Duodenal mucosa (tissue), 2 donors: ENCODE measurements around the gene MAST4.

Source experiments
- H3K27ac ChIP-seq: one replicate; pipeline ENCODE4 v1.7.0; 2013; ENCODE audit warnings: low read depth, low read length
- H3K27me3 ChIP-seq, 2 donors: one replicate each; pipeline ENCODE4 v1.7.0; 2013; ENCODE audit warnings: low read length in 2 of 2, control low read depth in 1 of 2; ENCODE audit not compliant: insufficient read depth in 2 of 2, control insufficient read depth in 1 of 2
- H3K36me3 ChIP-seq, 2 donors: one replicate each; pipeline ENCODE4 v1.7.0; 2013; ENCODE audit warnings: low read length in 2 of 2, control low read depth in 1 of 2; ENCODE audit not compliant: insufficient read depth in 2 of 2, control insufficient read depth in 1 of 2
- H3K4me1 ChIP-seq, 2 donors: one replicate each; pipeline ENCODE4 v1.7.0; 2013; ENCODE audit warnings: low read length in 2 of 2, control low read depth in 1 of 2; ENCODE audit not compliant: insufficient read depth in 2 of 2, control insufficient read depth in 1 of 2
- H3K4me3 ChIP-seq, 2 donors: one replicate each; pipeline ENCODE4 v1.7.0; 2013; ENCODE audit warnings: low read length in 2 of 2, low read depth in 1 of 2
- H3K9ac ChIP-seq, 2 donors: one replicate each; pipeline ENCODE4 v1.7.0; 2013; ENCODE audit warnings: low read length in 2 of 2, low read depth in 1 of 2
- H3K9me3 ChIP-seq, 2 donors: one replicate each; pipeline ENCODE4 v1.7.0; 2013; ENCODE audit warnings: low read length in 2 of 2, control low read depth in 1 of 2; ENCODE audit not compliant: control insufficient read depth in 1 of 2

Gene MAST4

GRCh38 chr5:66658516-66658915 lies 62.3 kb downstream of the MAST4 start:
- Histone ChIP-seq H3K27ac (no peak overlapping the region), H3K36me3 (no peaks in the 10 kb centered on the region), H3K9ac (no peak overlapping the region), H3K4me1 (no peaks in the 10 kb centered on the region), H3K4me3 (no peak overlapping the region), H3K9me3 (no peaks in the 10 kb centered on the region), H3K27me3 (no peaks in the 10 kb centered on the region)

DNA sequence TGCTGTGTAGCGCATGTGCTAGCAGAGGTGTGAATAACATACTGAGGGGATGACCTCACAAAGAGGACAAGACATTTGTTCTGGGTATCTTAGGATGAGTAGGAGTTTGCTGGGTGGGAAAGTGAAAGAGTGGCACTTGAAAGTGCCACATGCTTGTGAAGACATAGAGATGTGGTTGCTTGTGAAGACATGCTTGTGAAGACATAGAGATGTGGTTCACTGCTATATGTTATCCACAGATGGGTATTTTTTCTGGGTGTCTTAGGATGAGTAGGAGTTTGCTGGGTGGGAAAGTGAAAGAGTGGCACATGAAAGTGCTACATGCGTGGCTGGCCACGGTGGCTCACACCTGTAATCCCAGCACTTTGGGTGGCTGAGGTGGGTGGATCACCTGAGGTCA lies 63.6 kb downstream of the MAST4 start:
- Histone ChIP-seq H3K4me1 (no peaks in the 10 kb centered on the region), H3K27me3 (no peaks in the 10 kb centered on the region), H3K27ac (no peak overlapping the region), H3K9ac (no peak overlapping the region), H3K4me3 (no peak overlapping the region), H3K36me3 (no peaks in the 10 kb centered on the region), H3K9me3 (no peaks in the 10 kb centered on the region)

DNA sequence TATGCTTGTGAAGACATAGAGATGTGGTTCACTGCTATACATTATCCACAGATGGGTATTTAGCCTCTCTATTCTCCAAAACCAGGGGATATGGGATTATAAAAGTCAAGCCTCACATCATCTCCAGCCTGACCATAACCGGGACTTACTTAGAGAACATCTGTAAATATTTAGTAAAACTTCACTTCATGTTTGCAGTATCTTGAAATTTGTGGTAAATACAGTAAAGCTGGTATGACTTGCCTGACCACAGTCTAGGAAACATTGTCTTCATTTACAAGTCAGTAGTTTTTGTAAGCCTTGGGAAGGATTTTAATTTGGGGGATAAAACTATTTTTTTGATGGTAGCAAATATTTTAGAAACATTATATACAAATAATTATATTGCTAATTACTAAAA lies 64.2 kb downstream of the MAST4 start:
- no peaks in the 10 kb centered on the region for H3K4me1 ChIP-seq
- H3K9me3 ChIP-seq = no peaks in the 10 kb centered on the region
- no peak overlapping the region for H3K27ac ChIP-seq
- no peak overlapping the region for H3K9ac ChIP-seq
- H3K4me3 ChIP-seq = no peak overlapping the region
- H3K36me3 ChIP-seq = no peaks in the 10 kb centered on the region
- no peaks in the 10 kb centered on the region for H3K27me3 ChIP-seq

DNA sequence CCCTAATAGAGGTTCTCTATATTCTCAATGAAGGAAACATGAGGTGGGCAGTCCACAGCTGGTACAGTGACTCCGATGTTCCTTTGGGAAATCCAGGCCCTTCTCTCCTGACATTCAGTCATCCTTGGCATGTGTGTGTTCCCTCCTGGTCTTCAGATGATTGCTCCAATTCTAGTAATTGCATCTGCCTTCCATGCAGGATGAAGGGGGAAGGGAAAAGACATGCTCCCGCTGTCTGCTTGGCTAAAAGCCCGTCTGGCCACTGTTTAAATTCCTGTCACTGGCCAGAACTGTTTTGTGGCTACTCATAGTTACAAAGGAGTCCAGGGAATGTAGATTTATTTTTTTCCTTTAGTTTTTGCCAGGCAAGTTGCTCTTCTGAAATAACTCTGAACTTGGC lies 65.0 kb downstream of the MAST4 start:
- H3K27me3 ChIP-seq = no peaks in the 10 kb centered on the region
- no peaks in the 10 kb centered on the region for H3K36me3 ChIP-seq
- H3K9me3 ChIP-seq = no peaks in the 10 kb centered on the region
- no peak overlapping the region for H3K4me3 ChIP-seq
- H3K4me1 ChIP-seq = no peaks in the 10 kb centered on the region
- H3K9ac ChIP-seq = no peak overlapping the region
- no peak overlapping the region for H3K27ac ChIP-seq

DNA sequence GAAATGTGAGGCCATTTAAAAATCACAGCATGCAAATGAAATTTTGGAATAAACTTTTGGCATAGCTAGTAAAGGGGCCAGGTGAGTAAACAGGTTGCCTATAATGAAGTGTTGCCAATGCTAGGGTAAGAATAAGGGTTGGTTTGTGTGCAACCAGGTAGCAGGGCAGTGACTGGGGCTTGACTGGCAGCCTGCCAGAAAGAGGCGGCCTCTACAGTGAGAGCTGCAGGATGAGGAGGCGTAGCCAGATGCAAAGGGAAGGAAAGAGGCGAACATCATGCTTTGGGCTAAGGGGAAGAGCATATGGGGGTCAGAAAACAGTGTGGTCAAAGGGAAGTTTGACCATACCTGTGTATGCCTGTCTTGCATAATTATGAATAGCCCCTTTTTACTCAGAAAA lies 70.6 kb downstream of the MAST4 start:
- Histone ChIP-seq H3K9me3 (no peaks in the 10 kb centered on the region), H3K36me3 (no peaks in the 10 kb centered on the region), H3K4me1 (no peaks in the 10 kb centered on the region), H3K27ac (no peak overlapping the region), H3K27me3 (no peaks in the 10 kb centered on the region), H3K9ac (no peak overlapping the region), H3K4me3 (no peak overlapping the region)

- Histone ChIP-seq H3K36me3 (no peaks in the 10 kb centered on the region), H3K4me1 (no peaks in the 10 kb centered on the region), H3K27ac (no peak overlapping the region), H3K27me3 (no peaks in the 10 kb centered on the region), H3K4me3 (no peak overlapping the region), H3K9ac (no peak overlapping the region), H3K9me3 (no peaks in the 10 kb centered on the region)
Observed at GRCh38 chr5:66669086-66669861, 73.1 kb downstream of the MAST4 start.

- H3K9me3 ChIP-seq = no peaks in the 10 kb centered on the region
- H3K4me3 ChIP-seq = no peak overlapping the region
- no peaks in the 10 kb centered on the region for H3K27me3 ChIP-seq
- no peak overlapping the region for H3K9ac ChIP-seq
- no peaks in the 10 kb centered on the region for H3K36me3 ChIP-seq
- H3K4me1 ChIP-seq = no peaks in the 10 kb centered on the region
- H3K27ac ChIP-seq = no peak overlapping the region
Observed at GRCh38 chr5:66669862-66670195, 73.6 kb downstream of the MAST4 start.

GRCh38 chr5:66671305-66671704 lies 75.1 kb downstream of the MAST4 start:
- H3K9me3 ChIP-seq = no peaks in the 10 kb centered on the region
- no peaks in the 10 kb centered on the region for H3K36me3 ChIP-seq
- no peak overlapping the region for H3K9ac ChIP-seq
- no peaks in the 10 kb centered on the region for H3K27me3 ChIP-seq
- no peak overlapping the region for H3K27ac ChIP-seq
- no peak overlapping the region for H3K4me3 ChIP-seq
- no peaks in the 10 kb centered on the region for H3K4me1 ChIP-seq

DNA sequence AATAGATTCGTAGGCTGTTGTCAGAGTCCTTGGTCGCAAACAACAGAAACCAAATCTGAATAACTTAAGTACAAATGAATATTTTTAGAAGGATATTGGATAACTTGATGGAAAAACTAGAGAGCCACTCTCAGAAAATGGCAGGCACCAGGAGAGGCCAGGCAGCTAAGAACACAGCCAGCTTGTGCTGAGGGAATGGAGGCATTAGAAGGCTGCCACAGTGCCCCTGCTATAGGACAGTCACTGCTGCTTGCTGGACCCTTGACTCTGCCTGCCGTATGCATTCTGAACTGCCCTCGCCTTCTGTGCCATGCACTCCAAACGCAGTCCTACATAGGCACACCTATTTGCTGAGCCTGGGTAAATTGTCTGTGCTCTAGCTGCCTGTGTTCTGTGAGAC lies 78.6 kb downstream of the MAST4 start:
- H3K36me3 ChIP-seq = no peaks in the 10 kb centered on the region
- no peaks in the 10 kb centered on the region for H3K27me3 ChIP-seq
- H3K9ac ChIP-seq = no peak overlapping the region
- no peak overlapping the region for H3K4me3 ChIP-seq
- no peak overlapping the region for H3K27ac ChIP-seq
- no peaks in the 10 kb centered on the region for H3K9me3 ChIP-seq
- H3K4me1 ChIP-seq = no peaks in the 10 kb centered on the region

DNA sequence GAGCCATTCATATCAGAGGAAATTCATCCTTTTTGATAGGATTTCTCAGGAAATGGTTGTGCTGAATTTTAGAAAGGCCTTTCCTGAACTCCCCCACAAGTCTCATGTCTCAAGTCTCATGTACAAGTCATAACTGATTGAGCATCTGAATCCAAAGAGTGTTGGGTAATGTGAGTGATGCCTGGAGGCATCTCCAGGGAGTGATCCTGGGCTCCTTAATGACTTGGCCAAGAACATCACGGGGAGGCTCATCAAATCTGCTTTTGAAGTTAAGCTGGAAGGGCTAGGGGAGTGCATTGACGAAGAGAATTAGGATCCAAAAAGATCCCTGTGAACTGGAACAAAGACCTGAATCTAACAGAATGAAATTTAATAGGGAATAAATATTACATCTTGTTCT lies 79.2 kb downstream of the MAST4 start:
- H3K4me1 ChIP-seq = no peaks in the 10 kb centered on the region
- no peaks in the 10 kb centered on the region for H3K27me3 ChIP-seq

DNA sequence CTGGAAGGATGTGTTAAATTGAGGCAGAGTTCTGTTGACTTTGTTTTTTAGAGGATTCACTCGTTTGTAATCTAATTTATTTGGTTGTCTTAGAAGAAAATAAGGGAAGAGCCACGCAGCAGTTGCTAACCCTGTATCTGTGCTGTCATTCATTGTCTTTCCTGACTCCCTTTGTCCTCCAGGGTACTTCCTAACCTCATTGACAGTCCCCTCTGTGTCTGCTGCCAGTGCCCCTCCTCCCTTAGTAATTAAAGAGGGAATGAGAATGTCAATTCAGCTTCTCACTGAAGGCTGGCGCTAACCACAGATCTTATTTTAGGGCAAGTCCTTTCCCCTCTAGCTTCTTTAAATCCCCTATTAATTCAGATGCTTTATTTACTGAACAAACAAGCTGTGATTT lies 84.0 kb downstream of the MAST4 start:
- H3K4me1 ChIP-seq = no peaks in the 10 kb centered on the region
- H3K9ac ChIP-seq = no peak overlapping the region
- no peaks in the 10 kb centered on the region for H3K9me3 ChIP-seq
- no peak overlapping the region for H3K27ac ChIP-seq
- H3K36me3 ChIP-seq = no peaks in the 10 kb centered on the region
- H3K27me3 ChIP-seq = no peaks in the 10 kb centered on the region
- H3K4me3 ChIP-seq = no peak overlapping the region

More for the DNA sequence above, 79.2 kb downstream of the MAST4 start:
- Histone ChIP-seq H3K4me3 (no peak overlapping the region), H3K36me3 (no peaks in the 10 kb centered on the region), H3K9me3 (no peaks in the 10 kb centered on the region), H3K9ac (no peak overlapping the region), H3K27ac (no peak overlapping the region)
